ENCODE results near the gene PLEKHG5. TPM values are rescaled to one million over a fixed set of nuclear protein-coding genes. Genes with fewer than 3 reads are reported as not detected.

The PLEKHG5 gene
- total and polyA plus RNA-seq, 2 donors (not counting 1 experiment from before 2014, with no cell fraction given), result 0.13 to 0.20 TPM

DNA sequence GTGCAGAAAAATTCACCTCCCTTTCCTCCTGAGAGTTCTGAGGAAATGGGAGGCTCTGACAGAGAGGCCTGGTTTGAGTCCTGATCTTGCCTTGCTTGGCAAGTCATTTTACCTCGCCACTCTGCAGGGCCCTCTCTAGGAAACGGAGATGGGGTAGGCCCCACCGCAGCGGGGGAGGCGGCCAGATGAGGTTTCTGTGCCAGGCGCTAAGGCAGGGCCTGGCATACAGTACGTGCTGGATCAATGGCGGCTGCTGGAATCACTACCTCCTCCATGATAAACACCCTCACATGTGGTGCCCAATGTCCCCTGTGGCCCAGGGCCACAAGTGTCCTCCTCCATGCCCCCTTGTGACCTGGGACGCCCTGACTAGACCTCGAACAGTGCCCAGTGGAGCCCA, 499 bp upstream of the PLEKHG5 start:
- Histone ChIP-seq H3K9ac (ENCODE audit: low read length) (no peak overlapping the region), H3K4me1 (ENCODE audit: control insufficient read depth in 2 of 2, insufficient read depth in 2 of 2, low read length in 2 of 2) (peaks cover 17 to 28% of the 10 kb centered on the region in 2 donors), H3K9me3 (ENCODE audit: control extremely low read depth in 1 of 3, control insufficient read depth in 2 of 3, insufficient read depth in 1 of 3, low read length in 2 of 3) (no peaks in the 10 kb centered on the region), H3K4me3 (ENCODE audit: control extremely low read depth in 1 of 5, extremely low read depth in 1 of 5, insufficient read depth in 1 of 5, low read depth in 2 of 5, low read length in 4 of 5) (no peak overlapping the region), H4K20me1 (ENCODE audit: control insufficient read depth, insufficient read depth, low read length, poor library complexity, severe bottlenecking) (no peaks in the 10 kb centered on the region), H3K27me3 (replicated peaks in 1 of 4; ENCODE audit: control extremely low read depth in 1 of 4, control insufficient read depth in 3 of 4, insufficient read depth in 4 of 4, low read length in 3 of 4) (peaks cover 0 to 19% (median 6%) of the 10 kb centered on the region in 4 experiments), H3K79me2 (ENCODE audit: control insufficient read depth, insufficient read depth, low read length) (no peaks in the 10 kb centered on the region), H3K36me3 (replicated peaks in 1 of 2; ENCODE audit: control extremely low read depth in 1 of 2, control insufficient read depth in 1 of 2, extremely low read depth in 1 of 2, insufficient read depth in 2 of 2, low read length in 1 of 2) (no peaks in the 10 kb centered on the region), H3K27ac (ENCODE audit: low read length in 2 of 2) (no peak overlapping the region), H3K4me2 (replicated peaks; ENCODE audit: low read depth, low read length, poor library complexity, severe bottlenecking) (no peak overlapping the region), H2AFZ (ENCODE audit: insufficient read depth, low read depth, low read length, poor library complexity, severe bottlenecking) (no peak overlapping the region)
- Mint-ChIP-seq H3K9me3 (ENCODE audit: insufficient read depth) (no peaks in the 10 kb centered on the region), H3K27me3 (peaks cover 9% of the 10 kb centered on the region), H3K27ac (no peak overlapping the region), H3K4me1 (peaks cover 20% of the 10 kb centered on the region), H3K4me3 (peak overlapping the region; percentile 70)
- ATAC-seq (ENCODE audit: low read depth) (no peak), DNase-seq (no peak)
- ChIA-PET POLR2A (no interaction called here), CTCF (interaction anchor here (1.0 kb wide), 1 partner anchor 154 kb away, joined by 6 read pairs; no protein-coding TSS in a partner anchor)
- TF ChIP-seq, protein P1, sequence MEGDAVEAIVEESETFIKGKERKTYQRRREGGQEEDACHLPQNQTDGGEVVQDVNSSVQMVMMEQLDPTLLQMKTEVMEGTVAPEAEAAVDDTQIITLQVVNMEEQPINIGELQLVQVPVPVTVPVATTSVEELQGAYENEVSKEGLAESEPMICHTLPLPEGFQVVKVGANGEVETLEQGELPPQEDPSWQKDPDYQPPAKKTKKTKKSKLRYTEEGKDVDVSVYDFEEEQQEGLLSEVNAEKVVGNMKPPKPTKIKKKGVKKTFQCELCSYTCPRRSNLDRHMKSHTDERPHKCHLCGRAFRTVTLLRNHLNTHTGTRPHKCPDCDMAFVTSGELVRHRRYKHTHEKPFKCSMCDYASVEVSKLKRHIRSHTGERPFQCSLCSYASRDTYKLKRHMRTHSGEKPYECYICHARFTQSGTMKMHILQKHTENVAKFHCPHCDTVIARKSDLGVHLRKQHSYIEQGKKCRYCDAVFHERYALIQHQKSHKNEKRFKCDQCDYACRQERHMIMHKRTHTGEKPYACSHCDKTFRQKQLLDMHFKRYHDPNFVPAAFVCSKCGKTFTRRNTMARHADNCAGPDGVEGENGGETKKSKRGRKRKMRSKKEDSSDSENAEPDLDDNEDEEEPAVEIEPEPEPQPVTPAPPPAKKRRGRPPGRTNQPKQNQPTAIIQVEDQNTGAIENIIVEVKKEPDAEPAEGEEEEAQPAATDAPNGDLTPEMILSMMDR (IDR thresholded peaks at IDR 0.05), result no peak
- no peak for TF ChIP-seq EZH2 (IDR thresholded peaks at IDR 0.05; ENCODE audit: borderline replicate concordance, insufficient read depth, low read depth, low read length, poor library complexity, severe bottlenecking)
- intact Hi-C loops (cut with micrococcal nuclease), result no loop called here
- 80% methylated on average over 10 of the region's 10 CpGs for WGBS (ENCODE audit: insufficient coverage)

DNA sequence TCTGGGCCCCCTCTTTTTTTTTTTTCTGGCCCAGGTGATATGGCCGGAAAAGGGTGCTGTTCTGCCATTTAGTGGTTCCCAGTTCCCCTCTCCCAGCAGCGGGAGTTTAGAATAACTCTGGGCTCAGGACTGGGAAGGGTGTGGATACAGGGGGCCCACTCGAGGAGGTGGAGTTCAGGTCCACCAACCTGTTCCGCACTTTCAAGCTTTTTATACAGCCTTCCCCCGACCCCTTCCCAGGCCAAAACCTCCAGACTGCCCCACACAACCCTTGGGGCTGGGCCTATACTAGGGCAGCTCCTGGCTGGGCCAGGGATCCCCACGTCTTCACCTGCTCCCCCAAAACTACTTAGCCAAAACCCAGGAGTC, 402 bp downstream of the PLEKHG5 start:
- intact Hi-C loops (cut with micrococcal nuclease), result no loop called here
- peaks cover 16% of the 10 kb centered on the region for H3K27me3 Mint-ChIP-seq
- Histone ChIP-seq H3K4me3 (ENCODE audit: control extremely low read depth in 1 of 5, extremely low read depth in 1 of 5, insufficient read depth in 1 of 5, low read depth in 2 of 5, low read length in 4 of 5) (peak overlapping the region in 4 of 5 experiments; percentile 44 to 83 (median 68)), H3K36me3 (replicated peaks in 1 of 2; ENCODE audit: control extremely low read depth in 1 of 2, control insufficient read depth in 1 of 2, extremely low read depth in 1 of 2, insufficient read depth in 2 of 2, low read length in 1 of 2) (no peaks in the 10 kb centered on the region), H3K4me2 (replicated peaks; ENCODE audit: low read depth, low read length, poor library complexity, severe bottlenecking) (peak overlapping the region; percentile 97), H3K4me1 (ENCODE audit: control insufficient read depth in 2 of 2, insufficient read depth in 2 of 2, low read length in 2 of 2) (peaks cover 15 to 27% of the 10 kb centered on the region in 2 donors), H3K9ac (ENCODE audit: low read length) (peak overlapping the region; percentile 77), H2AFZ (ENCODE audit: insufficient read depth, low read depth, low read length, poor library complexity, severe bottlenecking) (peak overlapping the region; percentile 91), H3K27ac (ENCODE audit: low read length in 2 of 2) (no peak overlapping the region), H3K9me3 (ENCODE audit: control extremely low read depth in 1 of 3, control insufficient read depth in 2 of 3, insufficient read depth in 1 of 3, low read length in 2 of 3) (peaks cover 0 to 2% (median 0%) of the 10 kb centered on the region in 3 donors), H4K20me1 (ENCODE audit: control insufficient read depth, insufficient read depth, low read length, poor library complexity, severe bottlenecking) (no peaks in the 10 kb centered on the region), H3K79me2 (ENCODE audit: control insufficient read depth, insufficient read depth, low read length) (no peaks in the 10 kb centered on the region), H3K27me3 (replicated peaks in 1 of 4; ENCODE audit: control extremely low read depth in 1 of 4, control insufficient read depth in 3 of 4, insufficient read depth in 4 of 4, low read length in 3 of 4) (peaks cover 0 to 18% (median 4%) of the 10 kb centered on the region in 4 experiments)
- no peak overlapping the region for H3K27ac Mint-ChIP-seq
- H3K4me1 Mint-ChIP-seq, result peaks cover 19% of the 10 kb centered on the region
- WGBS (ENCODE audit: insufficient coverage), result 61% methylated on average over 2 of the region's 6 CpGs
- peak overlapping the region; percentile 70 for H3K4me3 Mint-ChIP-seq
- ATAC-seq (ENCODE audit: low read depth) (no peak), DNase-seq (peak; percentile 23)
- ChIA-PET POLR2A (no interaction called here), CTCF (interaction anchor here (0.9 to 8.5 kb wide), 7 partner anchors 8 to 244 kb away, joined by 3 to 86 read pairs (median 4); partner anchors contain the start of gene NOL9)
- no peak for TF ChIP-seq EZH2 (IDR thresholded peaks at IDR 0.05; ENCODE audit: borderline replicate concordance, insufficient read depth, low read depth, low read length, poor library complexity, severe bottlenecking)
- TF ChIP-seq, protein P1 (IDR thresholded peaks at IDR 0.05), result no peak
- no peaks in the 10 kb centered on the region for H3K9me3 Mint-ChIP-seq (ENCODE audit: insufficient read depth)

Measured in B cell (primary cell).